Measurements from ENCODE around the gene SLC25A42.

DNA sequence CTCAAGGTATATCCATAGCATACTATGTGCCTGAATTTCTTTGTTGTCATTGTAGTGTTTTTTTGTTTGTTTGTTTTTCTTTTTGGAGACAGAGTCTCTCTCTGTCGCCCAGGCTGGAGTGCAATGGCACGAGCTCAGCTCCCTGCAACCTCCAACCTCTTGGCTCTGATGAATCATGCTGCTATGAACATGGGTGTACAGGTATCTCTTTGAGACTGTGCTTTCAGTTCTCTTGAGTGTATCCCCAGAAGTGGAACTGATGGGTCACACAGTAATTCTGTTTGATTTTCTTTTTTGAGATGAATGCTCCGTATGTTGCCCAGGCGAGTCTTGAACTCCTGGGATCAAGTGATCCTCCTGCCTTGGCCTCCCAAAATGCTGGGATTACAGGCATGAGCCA, 13.7 kb upstream of the SLC25A42 start:
- TF ChIP-seq, protein P1, sequence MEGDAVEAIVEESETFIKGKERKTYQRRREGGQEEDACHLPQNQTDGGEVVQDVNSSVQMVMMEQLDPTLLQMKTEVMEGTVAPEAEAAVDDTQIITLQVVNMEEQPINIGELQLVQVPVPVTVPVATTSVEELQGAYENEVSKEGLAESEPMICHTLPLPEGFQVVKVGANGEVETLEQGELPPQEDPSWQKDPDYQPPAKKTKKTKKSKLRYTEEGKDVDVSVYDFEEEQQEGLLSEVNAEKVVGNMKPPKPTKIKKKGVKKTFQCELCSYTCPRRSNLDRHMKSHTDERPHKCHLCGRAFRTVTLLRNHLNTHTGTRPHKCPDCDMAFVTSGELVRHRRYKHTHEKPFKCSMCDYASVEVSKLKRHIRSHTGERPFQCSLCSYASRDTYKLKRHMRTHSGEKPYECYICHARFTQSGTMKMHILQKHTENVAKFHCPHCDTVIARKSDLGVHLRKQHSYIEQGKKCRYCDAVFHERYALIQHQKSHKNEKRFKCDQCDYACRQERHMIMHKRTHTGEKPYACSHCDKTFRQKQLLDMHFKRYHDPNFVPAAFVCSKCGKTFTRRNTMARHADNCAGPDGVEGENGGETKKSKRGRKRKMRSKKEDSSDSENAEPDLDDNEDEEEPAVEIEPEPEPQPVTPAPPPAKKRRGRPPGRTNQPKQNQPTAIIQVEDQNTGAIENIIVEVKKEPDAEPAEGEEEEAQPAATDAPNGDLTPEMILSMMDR (IDR thresholded peaks at IDR 0.05; ENCODE audit: low read length), result no peak
- no peak for TF ChIP-seq EZH2 (optimal IDR thresholded peaks at IDR 0.05; ENCODE audit: low read depth, low read length)
